GM15510 (cell line): ENCODE data around the gene BEAN1.

Experiments
- POLR2A ChIP-seq: IDR thresholded peaks from 3 replicates; pipeline ENCODE4 v1.6.1; 2011; ENCODE audit warnings: borderline replicate concordance; ENCODE audit not compliant: insufficient read length; ENCODE audit errors: extremely low read depth

Gene BEAN1

GRCh38 chr16:66421891-66422290 is 5.2 kb upstream of the BEAN1 start:
- no peak for TF ChIP-seq POLR2A

GRCh38 chr16:66422366-66422765 is 4.7 kb upstream of the BEAN1 start:
- no peak for TF ChIP-seq POLR2A

DNA sequence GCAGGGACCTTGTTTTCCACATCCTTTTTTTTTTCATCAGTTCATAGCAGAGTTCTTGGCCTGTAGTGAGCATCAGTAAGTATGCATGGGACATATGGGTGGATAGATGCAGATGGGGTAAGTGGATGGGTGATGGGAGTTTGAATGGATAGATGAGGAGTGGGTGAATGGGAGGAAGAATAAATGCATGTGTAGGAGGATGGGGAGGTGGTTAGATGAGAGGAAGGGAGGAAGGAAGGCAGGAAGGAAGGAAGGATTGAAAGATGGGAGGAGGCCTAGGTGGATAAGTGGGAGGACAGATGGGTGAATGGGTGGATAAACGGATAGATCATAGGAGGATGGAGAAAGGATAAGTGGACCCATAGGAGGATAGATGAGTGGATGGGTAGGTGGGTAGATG is 3.9 kb upstream of the BEAN1 start:
- TF ChIP-seq POLR2A: no peak

DNA sequence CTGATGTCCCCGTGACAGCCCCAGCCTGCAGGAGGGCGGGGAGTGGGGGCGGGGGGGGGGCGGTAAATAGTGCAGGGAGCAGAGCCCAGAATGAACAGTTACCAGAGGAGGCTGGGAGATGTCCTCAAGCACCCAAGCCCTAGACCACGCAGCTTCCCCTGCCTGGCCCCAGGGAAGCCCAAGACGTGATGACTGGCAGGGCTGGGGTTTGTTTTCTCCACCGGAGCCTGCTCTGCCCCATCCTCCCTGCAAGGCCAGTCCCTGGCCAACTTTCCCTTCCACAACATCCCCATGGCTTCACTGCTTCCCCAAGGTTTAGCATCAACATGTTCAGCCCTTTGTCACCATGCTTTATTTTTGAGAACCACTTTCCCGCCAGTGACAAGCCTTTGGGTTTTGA is 1.4 kb upstream of the BEAN1 start:
- TF ChIP-seq POLR2A: no peak

DNA sequence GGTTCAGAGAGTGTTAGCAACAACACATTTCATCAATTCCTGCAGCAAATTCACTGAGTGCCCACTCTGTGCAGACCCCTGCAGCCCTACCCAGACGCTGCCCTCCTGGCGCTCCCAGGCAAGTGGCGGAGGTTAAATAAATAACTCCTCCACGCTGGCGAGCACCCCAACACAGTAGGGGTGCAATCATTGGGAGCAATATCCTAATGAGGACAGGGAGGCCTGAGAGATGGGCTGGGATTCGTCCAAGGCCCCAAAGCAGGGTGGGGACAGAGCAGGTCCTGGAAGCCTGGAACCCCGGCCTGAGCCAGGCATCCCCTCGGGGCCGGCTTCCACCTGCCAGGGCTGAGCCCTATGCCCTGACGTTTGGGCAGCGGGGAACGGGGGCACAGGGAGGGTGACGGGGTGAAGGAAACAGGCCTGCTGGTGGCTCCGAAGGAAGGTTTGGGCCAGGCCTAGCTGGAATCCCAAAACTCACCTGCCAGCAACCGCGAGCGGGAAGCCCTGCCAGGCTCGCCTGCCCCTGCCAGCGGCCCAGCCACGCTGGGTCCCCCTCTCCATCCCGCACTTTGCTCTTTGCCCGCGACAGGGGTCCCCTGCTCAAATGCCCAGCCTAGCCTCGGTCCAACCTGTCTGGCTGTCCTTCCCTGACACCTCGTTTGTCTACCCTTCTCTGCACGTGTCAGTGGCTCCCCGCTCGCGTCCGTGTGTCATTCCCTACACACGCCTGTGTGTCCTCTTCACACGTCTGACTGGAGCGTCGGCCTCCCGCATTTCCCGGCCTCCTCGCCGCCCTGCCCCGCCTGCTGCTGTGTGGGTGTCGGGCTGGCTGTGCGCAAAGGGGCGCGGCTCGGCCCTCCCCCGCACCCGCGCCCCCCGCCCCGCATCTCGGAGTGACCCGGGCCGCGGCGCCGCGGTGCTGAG is 721 bp upstream of the BEAN1 start:
- TF ChIP-seq POLR2A: no peak

- no peak for TF ChIP-seq POLR2A
Observed at GRCh38 chr16:66427871-66428681, 981 bp downstream of the BEAN1 start.

DNA sequence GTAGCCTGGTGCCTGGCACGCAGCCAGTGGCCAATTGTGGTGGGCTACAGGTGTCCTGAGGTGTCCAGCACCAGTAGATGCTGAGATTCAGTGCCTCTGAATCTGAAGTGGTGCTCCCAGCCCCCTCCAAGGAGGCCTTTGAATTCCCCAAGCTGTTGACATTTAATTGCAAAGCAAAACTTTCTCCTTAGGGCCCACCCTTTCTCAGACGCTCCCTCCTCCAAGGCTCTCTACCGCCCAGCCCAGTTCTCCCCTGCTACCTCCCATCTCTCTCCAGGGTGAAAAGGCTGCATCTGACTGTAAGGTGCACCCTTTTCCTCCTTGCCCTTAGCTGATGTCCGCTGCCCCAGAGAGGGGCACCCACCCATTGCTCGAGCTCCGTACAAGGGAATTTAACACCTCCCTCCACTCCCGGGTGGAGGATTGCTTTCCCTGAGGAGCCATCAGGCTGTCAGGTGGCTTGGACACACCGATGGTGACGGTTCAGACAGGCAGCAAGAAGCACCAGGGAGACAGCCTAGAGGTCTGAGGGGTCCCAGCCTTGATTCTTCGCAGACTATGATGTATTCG is 1.7 kb downstream of the BEAN1 start:
- TF ChIP-seq POLR2A: no peak

DNA sequence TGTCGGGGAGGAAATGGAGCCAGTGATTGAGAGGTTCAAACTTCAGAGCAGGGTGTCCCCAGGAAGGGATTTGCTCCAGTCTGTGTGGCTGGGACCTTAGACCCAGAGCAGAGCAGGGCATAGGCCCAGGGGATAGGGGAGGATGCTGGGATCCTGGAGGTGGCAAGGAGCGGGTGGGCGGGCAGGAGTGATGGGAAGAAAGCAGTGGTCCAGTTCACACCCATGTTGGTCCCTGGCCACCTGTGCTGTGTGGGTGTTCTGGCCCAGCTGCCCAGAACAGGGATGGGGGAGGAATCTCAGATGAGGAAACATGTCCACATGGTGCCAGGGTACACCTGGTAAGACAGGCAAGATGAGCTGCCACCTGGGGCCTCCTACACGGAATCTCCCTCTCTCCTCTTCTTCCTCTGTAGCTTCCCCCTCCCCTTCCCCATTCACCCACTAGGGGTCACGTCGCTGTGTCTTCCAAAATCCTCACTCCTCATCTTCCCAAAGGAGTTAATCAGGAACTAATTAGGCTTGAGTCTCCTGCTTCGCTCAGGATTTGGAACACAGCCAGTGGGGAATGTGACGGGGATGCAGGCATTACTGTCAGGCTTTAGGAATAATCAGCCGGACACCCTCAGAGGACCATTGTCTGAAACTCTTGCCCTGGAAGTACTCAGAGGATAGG is 2.3 kb downstream of the BEAN1 start:
- TF ChIP-seq POLR2A: no peak

DNA sequence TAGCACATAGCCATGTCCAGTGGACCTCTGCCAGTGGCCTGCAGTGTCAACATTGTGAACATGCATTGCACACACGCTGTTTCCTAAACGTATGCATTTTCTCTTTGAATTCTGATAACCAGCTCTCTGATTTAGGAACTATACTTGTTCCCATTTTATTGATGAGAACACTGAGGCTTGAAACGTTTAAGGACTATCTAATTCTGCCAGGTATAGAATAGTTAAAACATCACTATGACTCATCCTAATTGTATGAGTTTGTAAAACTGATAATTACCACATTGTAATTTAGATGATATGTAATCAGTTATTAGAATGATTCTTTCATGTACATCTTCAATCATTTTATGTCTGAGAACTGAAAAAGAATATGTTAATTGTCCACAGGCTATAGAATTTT is 3.1 kb downstream of the BEAN1 start:
- no peak for TF ChIP-seq POLR2A

DNA sequence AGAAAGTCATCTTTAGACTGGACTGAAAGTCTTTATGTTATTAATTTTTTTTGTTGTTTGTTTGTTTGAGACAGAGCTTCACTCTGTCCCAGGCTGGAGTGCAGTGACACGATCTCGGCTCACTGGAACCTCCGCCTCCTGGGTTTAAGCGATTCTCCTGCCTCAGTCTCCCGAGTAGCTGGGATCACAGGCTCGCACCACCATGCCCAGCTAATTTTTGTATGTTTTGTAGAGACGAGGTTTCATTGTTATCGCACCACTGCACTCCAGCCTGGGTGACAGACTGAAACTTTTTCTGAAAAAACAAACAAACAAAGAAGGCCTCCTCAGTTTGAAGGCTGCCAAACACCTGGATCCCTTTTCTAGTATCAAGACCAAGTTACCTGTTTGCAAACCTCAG is 4.7 kb downstream of the BEAN1 start:
- no peak for TF ChIP-seq POLR2A

DNA sequence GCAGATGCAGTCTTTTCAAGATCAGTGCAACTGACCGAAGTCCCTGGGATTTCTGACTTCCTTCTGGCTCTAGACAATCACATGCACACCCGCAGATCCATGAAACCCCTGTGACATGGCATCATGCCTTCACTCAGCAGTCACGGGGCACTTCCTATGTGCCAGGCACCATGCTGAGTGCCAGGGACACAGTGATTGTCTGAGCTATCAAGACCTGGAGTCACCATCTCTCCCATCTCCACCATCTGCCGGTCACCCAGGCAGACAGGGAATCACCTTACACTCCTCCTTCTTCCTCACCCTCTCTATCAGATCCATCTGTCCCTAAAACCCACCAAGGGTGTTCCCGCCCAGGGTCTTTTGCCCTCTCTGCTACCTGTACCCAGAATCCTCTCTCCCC is 5.3 kb downstream of the BEAN1 start:
- no peak for TF ChIP-seq POLR2A

- no peak for TF ChIP-seq POLR2A
Observed at GRCh38 chr16:66434619-66435430, 7.7 kb downstream of the BEAN1 start.

DNA sequence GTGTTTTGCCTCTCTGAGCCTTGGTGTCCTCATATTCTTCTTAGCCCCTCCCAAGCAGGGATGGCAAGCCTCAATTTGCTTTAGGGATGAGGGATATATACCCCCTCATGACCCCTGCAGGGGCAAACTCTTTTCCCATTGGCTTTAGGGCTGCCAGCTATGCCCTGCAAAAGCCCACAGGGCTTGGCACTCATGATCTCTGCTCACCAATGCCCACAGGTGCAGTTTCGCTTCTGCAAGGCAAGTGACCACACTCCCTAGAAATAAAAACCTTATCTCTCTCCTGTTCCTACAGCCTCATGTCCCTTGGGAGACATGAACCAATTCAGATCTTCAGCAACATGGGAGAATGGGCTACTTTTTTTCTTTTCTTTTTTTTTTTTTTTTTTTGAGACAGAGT is 8.8 kb downstream of the BEAN1 start:
- TF ChIP-seq POLR2A: no peak

GRCh38 chr16:66437391-66437945 is 10.4 kb downstream of the BEAN1 start:
- no peak for TF ChIP-seq POLR2A
